Esophagus squamous epithelium (tissue), 4 donors: ENCODE results near the gene LSG1.

Experiments
- CTCF ChIP-seq, 6 experiments: fragments of 450-650 bp in 4 of 6; fragments of 200-600 bp in 2 of 6; sonication (generic) in 2 of 6; IDR thresholded peaks; one replicate each; pipeline ENCODE4 v1.5.1; 2016 to 2019; ENCODE audit warnings: antibody characterized with exemption in 6 of 6, mild to moderate bottlenecking in 4 of 6, moderate library complexity in 4 of 6
- POLR2A ChIP-seq, 4 donors: fragments of 450-650 bp; IDR thresholded peaks; one replicate each; pipeline ENCODE4 v1.6.1; 2017; ENCODE audit warnings: antibody characterized with exemption in 4 of 4, mild to moderate bottlenecking in 4 of 4, moderate library complexity in 3 of 4

GRCh38 chr3:194615226-194615625, 56.8 kb downstream of the LSG1 start:
- TF ChIP-seq CTCF (IDR thresholded peaks at IDR 0.05) (no peak), POLR2A (IDR thresholded peaks at IDR 0.05) (no peak)
